ENCODE results near the gene KCNK3.

KCNK3 gene

DNA sequence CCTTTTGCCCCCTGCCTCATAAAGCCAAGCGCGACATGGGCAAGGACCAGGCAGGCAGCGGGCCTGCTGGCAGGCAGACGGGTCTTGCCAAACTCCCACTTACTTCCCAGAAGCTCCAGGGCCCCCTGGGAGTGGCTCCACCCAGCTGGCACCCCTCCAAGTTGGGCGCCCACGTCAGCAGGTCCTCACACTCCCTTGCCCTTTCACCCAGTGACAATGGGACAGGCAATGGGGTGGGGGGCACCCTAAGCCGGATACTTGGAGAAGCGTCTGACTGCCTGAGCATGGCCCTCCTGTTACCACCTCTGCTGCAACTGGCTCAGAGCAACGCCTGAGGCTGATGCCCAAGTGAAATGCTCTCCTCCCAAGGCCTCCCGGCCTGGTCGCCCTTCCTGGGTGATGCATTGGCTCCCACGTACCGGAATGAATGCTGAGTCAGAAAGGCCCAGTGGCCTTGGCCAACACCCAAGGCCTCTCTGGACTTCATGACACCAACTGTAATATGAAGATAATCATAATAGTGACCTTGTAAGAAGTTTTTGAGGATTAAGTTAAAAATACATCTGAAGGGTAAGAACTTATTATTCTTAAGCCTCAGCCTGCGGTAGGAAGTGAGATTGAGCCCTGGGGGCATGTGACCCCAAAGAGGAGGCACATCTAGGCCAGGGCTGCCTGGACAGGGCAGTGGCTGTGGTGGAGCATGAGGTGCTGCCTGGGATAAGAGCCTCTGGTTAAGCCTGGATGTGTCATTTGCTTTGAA, 31.6 kb downstream of the KCNK3 start:
- TF ChIP-seq, protein P1, sequence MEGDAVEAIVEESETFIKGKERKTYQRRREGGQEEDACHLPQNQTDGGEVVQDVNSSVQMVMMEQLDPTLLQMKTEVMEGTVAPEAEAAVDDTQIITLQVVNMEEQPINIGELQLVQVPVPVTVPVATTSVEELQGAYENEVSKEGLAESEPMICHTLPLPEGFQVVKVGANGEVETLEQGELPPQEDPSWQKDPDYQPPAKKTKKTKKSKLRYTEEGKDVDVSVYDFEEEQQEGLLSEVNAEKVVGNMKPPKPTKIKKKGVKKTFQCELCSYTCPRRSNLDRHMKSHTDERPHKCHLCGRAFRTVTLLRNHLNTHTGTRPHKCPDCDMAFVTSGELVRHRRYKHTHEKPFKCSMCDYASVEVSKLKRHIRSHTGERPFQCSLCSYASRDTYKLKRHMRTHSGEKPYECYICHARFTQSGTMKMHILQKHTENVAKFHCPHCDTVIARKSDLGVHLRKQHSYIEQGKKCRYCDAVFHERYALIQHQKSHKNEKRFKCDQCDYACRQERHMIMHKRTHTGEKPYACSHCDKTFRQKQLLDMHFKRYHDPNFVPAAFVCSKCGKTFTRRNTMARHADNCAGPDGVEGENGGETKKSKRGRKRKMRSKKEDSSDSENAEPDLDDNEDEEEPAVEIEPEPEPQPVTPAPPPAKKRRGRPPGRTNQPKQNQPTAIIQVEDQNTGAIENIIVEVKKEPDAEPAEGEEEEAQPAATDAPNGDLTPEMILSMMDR (IDR thresholded peaks at IDR 0.05; ENCODE audit: borderline replicate concordance, insufficient read depth, low read depth, low read length), result no peak

DNA sequence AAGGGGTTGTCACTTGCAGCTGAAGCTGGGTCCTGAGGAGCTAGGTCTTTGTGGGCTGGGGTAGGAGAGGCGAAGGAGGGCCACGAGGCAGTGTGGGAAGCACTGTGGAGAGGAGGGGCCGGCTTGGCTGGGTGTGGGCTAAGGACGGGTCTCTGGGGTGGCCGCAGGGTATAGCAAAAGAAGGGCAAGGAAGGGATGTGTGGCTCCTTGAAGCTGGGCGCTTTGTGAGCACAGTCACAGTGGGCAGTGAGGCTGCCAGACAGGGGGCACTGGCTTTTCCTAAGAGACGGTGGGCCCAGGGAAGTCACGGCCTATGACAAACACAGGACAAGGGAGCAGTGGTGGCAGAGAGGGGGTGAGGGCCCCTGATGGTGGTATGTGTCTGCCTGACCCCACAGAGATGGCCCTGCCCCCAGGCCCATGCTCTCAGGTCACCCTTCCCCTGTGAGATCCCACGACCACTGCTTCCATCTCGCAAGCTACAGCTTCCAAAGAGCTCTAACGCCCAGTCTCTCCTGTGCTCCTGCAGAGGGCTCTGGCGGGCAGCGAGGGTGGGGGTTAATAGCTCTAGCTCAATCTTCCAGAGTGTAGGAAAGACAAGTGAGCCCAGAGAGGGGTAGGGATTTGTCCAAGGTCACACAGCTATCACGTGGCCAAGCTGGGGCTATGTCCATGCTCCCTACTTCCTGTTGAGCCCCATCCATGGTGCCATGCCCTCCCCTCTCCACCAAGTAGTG, 32.4 kb downstream of the KCNK3 start:
- TF ChIP-seq, protein P1 (IDR thresholded peaks at IDR 0.05; ENCODE audit: borderline replicate concordance, insufficient read depth, low read depth, low read length), result no peak
- no peak overlapping the region for H3K4me3 ChIP-seq (ENCODE audit: low read depth, low read length)

More for the DNA sequence above, 31.6 kb downstream of the KCNK3 start:
- H3K4me3 ChIP-seq (ENCODE audit: low read depth, low read length), result no peak overlapping the region

DNA sequence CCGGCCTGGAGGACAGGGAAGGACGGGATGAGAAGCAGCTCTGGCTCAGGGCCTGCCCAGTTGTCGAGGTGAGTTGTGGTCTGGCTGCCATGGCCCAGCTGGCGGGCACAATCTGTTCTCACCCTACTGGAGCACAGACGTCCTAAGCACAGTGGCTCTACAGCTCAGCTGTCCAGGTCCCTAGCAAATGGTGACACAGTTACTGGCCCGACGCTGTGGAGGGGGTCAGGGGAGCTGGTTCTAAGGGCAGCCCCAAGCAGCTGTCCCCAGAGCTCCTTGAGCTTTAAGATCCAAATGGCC, 32.9 kb downstream of the KCNK3 start:
- H3K4me3 ChIP-seq (ENCODE audit: low read depth, low read length), result no peak overlapping the region
- TF ChIP-seq, protein P1 (IDR thresholded peaks at IDR 0.05; ENCODE audit: borderline replicate concordance, insufficient read depth, low read depth, low read length), result no peak

DNA sequence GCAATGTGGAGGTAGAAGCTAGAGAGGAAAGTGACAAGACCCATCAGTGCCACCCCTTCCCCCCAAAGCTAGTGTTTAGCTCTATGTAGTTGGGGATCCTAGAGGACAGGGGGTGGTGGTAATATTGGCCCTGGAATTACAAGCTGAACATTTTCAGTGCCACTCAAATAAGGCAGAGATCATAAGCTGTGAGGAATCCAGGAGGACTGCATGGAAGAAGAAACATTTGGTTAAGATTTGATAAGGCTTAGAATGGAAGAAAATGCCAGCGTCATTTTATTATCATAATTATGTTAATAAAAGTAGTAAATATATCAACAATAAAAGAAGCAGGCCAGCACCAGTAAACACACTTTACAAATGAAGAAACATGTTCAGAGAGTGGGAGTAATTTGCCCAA, 33.7 kb downstream of the KCNK3 start:
- H3K4me3 ChIP-seq (ENCODE audit: low read depth, low read length), result no peak overlapping the region
- TF ChIP-seq, protein P1 (IDR thresholded peaks at IDR 0.05; ENCODE audit: borderline replicate concordance, insufficient read depth, low read depth, low read length), result no peak

DNA sequence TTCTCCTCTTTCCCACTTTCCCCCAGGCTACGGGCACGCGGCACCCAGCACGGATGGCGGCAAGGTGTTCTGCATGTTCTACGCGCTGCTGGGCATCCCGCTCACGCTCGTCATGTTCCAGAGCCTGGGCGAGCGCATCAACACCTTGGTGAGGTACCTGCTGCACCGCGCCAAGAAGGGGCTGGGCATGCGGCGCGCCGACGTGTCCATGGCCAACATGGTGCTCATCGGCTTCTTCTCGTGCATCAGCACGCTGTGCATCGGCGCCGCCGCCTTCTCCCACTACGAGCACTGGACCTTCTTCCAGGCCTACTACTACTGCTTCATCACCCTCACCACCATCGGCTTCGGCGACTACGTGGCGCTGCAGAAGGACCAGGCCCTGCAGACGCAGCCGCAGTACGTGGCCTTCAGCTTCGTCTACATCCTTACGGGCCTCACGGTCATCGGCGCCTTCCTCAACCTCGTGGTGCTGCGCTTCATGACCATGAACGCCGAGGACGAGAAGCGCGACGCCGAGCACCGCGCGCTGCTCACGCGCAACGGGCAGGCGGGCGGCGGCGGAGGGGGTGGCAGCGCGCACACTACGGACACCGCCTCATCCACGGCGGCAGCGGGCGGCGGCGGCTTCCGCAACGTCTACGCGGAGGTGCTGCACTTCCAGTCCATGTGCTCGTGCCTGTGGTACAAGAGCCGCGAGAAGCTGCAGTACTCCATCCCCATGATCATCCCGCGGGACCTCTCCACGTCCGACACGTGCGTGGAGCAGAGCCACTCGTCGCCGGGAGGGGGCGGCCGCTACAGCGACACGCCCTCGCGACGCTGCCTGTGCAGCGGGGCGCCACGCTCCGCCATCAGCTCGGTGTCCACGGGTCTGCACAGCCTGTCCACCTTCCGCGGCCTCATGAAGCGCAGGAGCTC, 35.4 kb downstream of the KCNK3 start:
- TF ChIP-seq, protein P1 (IDR thresholded peaks at IDR 0.05; ENCODE audit: borderline replicate concordance, insufficient read depth, low read depth, low read length), result 0 out of 2 replicates have a peak, but pooled peaks have one; percentile 3
- H3K4me3 ChIP-seq (ENCODE audit: low read depth, low read length), result no peak overlapping the region

DNA sequence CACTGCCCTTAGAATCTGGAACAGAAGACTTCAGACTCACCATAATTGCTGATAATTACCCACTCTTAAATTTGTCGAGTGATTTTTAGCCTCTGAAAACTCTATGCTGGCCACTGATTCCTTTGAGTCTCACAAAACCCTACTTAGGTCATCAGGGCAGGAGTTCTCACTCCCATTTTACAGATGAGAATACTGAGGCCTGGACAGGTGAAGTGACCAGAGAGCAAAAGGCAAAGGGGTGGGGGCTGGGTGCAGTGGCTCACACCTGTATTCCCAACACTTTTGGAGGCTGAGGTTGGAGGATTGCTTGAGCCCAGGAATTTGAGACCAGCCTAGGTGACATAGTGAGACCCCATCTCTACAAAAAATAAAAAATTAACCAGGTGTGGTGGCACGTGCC, 36.8 kb downstream of the KCNK3 start:
- no peak overlapping the region for H3K4me3 ChIP-seq (ENCODE audit: low read depth, low read length)
- TF ChIP-seq, protein P1 (IDR thresholded peaks at IDR 0.05; ENCODE audit: borderline replicate concordance, insufficient read depth, low read depth, low read length), result no peak

Data from GM12875 (cell line).